Fibroblast of mammary gland (primary cell): Measurements from ENCODE around the gene FAM120B.

ENCODE experiments used
- DNase-seq: peaks from one replicate; pipeline ENCODE4 v3.0.0-alpha.2; 2010; ENCODE audit warnings: low read depth
- H3K4me3 ChIP-seq: 2 replicates; pipeline ENCODE4 v1.5.1; 2011; ENCODE audit warnings: low read depth, mild to moderate bottlenecking, low read length, moderate library complexity; ENCODE audit not compliant: control insufficient read depth
- TF ChIP-seq, protein P1 (sequence below): conservative IDR thresholded peaks from 2 replicates; pipeline ENCODE4 v1.5.1; 2011; ENCODE audit warnings: low read depth, low read length, inconsistent platforms; ENCODE audit not compliant: control insufficient read depth, insufficient read depth

The FAM120B gene

DNA sequence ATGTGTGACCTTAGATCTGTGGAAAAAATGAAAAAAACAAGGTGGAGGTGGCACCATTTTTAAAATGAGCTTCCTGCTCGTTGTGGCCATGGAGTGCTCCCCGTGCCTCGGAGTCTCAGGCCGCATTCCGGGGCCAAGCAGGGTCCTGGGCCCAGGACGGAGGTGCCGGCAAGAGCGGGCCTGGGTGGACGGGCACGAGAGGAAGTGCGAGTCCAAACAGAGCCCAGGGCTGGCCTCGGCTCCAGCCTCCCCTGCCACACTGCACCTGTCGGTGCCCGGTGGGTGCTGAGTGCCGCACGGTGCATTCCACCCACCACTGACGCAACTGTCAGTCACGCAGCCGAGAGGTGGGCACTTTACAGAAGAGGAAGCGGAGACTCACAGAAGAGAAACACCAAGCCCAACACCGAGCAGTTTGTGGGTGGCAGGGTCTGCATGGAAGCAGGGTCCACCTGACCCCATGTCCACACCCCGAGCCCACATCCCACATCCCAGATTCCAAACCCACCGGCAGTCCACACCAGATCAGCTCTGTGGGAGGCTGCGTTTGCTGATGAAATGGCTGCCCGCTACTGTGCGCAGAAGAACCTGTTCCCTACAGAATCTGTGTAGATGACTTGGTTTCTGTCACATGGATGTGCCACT is 148.9 kb downstream of the FAM120B start:
- H3K4me3 ChIP-seq = no peak overlapping the region
- TF ChIP-seq, protein P1, sequence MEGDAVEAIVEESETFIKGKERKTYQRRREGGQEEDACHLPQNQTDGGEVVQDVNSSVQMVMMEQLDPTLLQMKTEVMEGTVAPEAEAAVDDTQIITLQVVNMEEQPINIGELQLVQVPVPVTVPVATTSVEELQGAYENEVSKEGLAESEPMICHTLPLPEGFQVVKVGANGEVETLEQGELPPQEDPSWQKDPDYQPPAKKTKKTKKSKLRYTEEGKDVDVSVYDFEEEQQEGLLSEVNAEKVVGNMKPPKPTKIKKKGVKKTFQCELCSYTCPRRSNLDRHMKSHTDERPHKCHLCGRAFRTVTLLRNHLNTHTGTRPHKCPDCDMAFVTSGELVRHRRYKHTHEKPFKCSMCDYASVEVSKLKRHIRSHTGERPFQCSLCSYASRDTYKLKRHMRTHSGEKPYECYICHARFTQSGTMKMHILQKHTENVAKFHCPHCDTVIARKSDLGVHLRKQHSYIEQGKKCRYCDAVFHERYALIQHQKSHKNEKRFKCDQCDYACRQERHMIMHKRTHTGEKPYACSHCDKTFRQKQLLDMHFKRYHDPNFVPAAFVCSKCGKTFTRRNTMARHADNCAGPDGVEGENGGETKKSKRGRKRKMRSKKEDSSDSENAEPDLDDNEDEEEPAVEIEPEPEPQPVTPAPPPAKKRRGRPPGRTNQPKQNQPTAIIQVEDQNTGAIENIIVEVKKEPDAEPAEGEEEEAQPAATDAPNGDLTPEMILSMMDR = no peak
- no peak for DNase-seq

GRCh38 chr6:170456334-170456733 is 149.8 kb downstream of the FAM120B start:
- DNase-seq = no peak
- TF ChIP-seq, protein P1 = no peak
- no peak overlapping the region for H3K4me3 ChIP-seq
